SK-N-SH (cell line): ENCODE measurements around the gene SECTM1. TPM values are rescaled to one million over a fixed set of nuclear protein-coding genes. Genes with fewer than 3 reads are reported as not detected.

Source experiments
- ELF1 ChIP-seq: IDR thresholded peaks from 2 replicates; pipeline ENCODE4 v1.4.0; 2012
- EZH2phosphoT487 ChIP-seq: fragments of 200-600 bp; sonication (generic); IDR thresholded peaks from 2 replicates; pipeline ENCODE4 v1.6.1; 2017; ENCODE audit warnings: low read depth, mixed run types, mild to moderate bottlenecking, antibody characterized with exemption, moderate library complexity, borderline replicate concordance
- GABPA ChIP-seq: IDR thresholded peaks from 2 replicates; pipeline ENCODE4 v1.4.0; 2012; ENCODE audit warnings: low read depth, mild to moderate bottlenecking
- GATA2 ChIP-seq: sonication (generic); formaldehyde crosslinking; IDR thresholded peaks from 2 replicates; pipeline ENCODE4 v1.5.0; 2020; ENCODE audit warnings: mild to moderate bottlenecking, missing genetic modification reagents
- JUND ChIP-seq: IDR thresholded peaks from 2 replicates; pipeline ENCODE4 v1.4.0; 2012
- NFIC ChIP-seq: IDR thresholded peaks from 2 replicates; pipeline ENCODE4 v1.4.0; 2012; ENCODE audit warnings: borderline replicate concordance
- NRF1 ChIP-seq: IDR thresholded peaks from 2 replicates; pipeline ENCODE4 v1.6.1; 2012; ENCODE audit warnings: low read depth, mild to moderate bottlenecking, low read length
- RFX5 ChIP-seq: IDR thresholded peaks from 2 replicates; pipeline ENCODE4 v1.6.1; 2012; ENCODE audit warnings: mild to moderate bottlenecking, improper control_type of control experiment, low read length
- RXRA ChIP-seq: IDR thresholded peaks from 2 replicates; pipeline ENCODE4 v1.4.0; 2012; ENCODE audit warnings: low read depth, mild to moderate bottlenecking, borderline replicate concordance
- SIN3A ChIP-seq: IDR thresholded peaks from 2 replicates; pipeline ENCODE4 v1.6.1; 2012; ENCODE audit warnings: low read depth, mild to moderate bottlenecking, low read length, moderate library complexity, borderline replicate concordance
- TAF1 ChIP-seq: IDR thresholded peaks from 2 replicates; pipeline ENCODE4 v1.6.1; 2012; ENCODE audit warnings: low read depth, mild to moderate bottlenecking, low read length, moderate library complexity, borderline replicate concordance
- TEAD4 ChIP-seq: IDR thresholded peaks from 2 replicates; pipeline ENCODE4 v1.4.0; 2012; ENCODE audit warnings: mild to moderate bottlenecking, borderline replicate concordance; ENCODE audit not compliant: insufficient read depth
- ZBTB33 ChIP-seq: IDR thresholded peaks from 2 replicates; pipeline ENCODE4 v1.4.0; 2012; ENCODE audit warnings: low read depth, borderline replicate concordance
- polyA plus RNA-seq, 3 experiments: library from polyadenylated mRNA; depleted of rRNA; stranded (reverse); fragments of >200 nt; gene quantifications; 2 replicates each; pipeline ENCODE4 v1.2.3, GENCODE V29; 2012
- TF ChIP-seq, protein P1 (sequence below): IDR thresholded peaks from 2 replicates; pipeline ENCODE4 v1.6.1; 2012; ENCODE audit warnings: mild to moderate bottlenecking, low read depth, low read length, moderate library complexity
- TF ChIP-seq, protein P2 (sequence below): fragments of 150-350 bp; IDR thresholded peaks from 2 replicates; pipeline ENCODE4 v1.6.1; 2016; ENCODE audit warnings: mild to moderate bottlenecking, low read depth, low read length

SECTM1 gene
- polyA plus RNA-seq, 1 of the 3 experiments (the other 2 are of a cell fraction): 3.8 TPM

DNA sequence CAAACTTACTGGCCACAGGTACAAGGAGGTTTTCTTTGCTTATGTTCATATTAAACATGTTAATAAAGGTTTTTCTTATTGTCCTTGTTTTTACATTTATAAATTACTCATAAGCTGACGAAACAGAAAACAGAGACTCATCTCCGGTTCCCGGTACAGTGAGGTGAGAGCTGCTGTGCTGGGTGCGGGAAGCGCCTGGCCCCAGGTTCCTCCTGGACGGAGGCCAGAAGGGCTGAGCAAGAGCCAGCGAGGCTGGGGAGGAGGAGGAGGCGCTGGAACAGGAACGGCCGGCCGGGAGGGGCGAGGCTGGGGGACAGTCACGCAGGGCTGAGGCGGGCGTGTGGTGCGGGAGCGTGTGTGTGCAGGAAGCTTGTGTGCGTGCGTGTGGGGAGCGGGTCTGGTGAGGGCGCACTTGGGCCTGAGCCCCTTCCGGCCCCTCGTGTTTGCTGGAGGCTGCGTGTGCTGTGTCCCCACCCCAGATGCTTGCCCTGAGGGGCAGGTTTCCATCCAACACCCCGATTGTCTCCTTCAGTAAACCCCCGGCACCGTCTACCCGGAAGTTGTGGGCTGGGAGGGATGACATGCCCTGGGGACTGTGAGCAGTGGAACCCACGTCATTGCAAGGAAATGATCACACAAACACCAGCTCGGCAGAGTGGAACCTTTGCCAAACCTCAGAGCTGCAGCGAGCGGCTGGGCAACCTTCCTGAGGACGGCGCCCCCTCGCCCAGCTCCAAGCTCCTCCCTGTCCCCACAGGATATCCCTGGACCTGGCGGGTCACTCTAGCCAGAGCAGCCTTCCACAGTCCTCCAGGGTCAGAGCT lies 35.6 kb downstream of the SECTM1 start (continued):
- TF ChIP-seq, protein P1, sequence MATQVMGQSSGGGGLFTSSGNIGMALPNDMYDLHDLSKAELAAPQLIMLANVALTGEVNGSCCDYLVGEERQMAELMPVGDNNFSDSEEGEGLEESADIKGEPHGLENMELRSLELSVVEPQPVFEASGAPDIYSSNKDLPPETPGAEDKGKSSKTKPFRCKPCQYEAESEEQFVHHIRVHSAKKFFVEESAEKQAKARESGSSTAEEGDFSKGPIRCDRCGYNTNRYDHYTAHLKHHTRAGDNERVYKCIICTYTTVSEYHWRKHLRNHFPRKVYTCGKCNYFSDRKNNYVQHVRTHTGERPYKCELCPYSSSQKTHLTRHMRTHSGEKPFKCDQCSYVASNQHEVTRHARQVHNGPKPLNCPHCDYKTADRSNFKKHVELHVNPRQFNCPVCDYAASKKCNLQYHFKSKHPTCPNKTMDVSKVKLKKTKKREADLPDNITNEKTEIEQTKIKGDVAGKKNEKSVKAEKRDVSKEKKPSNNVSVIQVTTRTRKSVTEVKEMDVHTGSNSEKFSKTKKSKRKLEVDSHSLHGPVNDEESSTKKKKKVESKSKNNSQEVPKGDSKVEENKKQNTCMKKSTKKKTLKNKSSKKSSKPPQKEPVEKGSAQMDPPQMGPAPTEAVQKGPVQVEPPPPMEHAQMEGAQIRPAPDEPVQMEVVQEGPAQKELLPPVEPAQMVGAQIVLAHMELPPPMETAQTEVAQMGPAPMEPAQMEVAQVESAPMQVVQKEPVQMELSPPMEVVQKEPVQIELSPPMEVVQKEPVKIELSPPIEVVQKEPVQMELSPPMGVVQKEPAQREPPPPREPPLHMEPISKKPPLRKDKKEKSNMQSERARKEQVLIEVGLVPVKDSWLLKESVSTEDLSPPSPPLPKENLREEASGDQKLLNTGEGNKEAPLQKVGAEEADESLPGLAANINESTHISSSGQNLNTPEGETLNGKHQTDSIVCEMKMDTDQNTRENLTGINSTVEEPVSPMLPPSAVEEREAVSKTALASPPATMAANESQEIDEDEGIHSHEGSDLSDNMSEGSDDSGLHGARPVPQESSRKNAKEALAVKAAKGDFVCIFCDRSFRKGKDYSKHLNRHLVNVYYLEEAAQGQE: no peak
- TF ChIP-seq GATA2 (CRISPR knock-in tag) (no peak), NFIC (peak; percentile 81), TAF1 (0 out of 2 replicates have a peak, but pooled peaks have one; percentile 8), TEAD4 (no peak), EZH2phosphoT487 (no peak), RXRA (no peak; the same call in 1 of the 2 replicates), ZBTB33 (no peak), SIN3A (0 out of 2 replicates have a peak, but pooled peaks have one; percentile 23), ELF1 (peak; percentile 87), RFX5 (no peak), NRF1 (no peak), JUND (no peak), GABPA (peak; percentile 71)
- TF ChIP-seq, protein P2, sequence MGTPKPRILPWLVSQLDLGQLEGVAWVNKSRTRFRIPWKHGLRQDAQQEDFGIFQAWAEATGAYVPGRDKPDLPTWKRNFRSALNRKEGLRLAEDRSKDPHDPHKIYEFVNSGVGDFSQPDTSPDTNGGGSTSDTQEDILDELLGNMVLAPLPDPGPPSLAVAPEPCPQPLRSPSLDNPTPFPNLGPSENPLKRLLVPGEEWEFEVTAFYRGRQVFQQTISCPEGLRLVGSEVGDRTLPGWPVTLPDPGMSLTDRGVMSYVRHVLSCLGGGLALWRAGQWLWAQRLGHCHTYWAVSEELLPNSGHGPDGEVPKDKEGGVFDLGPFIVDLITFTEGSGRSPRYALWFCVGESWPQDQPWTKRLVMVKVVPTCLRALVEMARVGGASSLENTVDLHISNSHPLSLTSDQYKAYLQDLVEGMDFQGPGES: no peak
